ENCODE data around the gene NLRP5.

Gene NLRP5

DNA sequence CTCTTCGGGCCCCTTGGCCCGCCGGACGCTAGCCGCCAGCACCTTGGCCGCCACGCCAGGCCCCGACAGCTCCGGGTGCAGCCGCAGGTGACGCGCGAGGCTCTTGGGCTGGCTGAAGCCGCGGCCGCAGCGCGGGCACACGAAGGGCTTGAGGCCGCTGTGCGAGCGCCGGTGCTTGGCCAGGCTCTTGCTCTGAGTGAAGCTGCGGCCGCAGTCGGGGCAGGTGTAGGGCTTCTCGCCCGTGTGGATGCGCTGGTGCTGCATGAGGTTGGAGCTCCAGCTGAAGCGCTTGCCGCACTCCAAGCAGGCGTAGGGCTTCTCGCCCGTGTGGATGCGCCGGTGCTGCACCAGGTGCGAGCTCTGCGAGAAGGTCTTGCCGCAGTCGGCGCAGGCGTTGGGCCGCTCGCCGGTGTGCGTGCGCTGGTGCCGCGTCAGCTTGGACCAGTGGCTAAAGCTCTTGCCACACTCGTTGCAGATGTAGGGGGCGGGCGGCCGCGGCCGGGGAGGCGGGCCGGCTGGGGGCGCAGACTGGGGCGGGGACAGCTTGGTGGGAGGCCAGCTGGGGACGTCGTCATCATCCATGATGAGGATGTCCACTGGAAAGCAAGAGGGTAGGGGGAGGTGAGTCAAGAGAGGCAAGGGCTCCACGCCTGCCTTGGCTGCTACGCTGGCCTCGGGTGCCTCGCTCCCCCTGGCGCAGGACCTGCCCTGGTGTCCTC, 102.1 kb downstream of the NLRP5 start:
- Histone ChIP-seq H3K4me3 (ENCODE audit: low read depth in 1 of 2, low read length in 2 of 2) (no peak overlapping the region), H3K36me3 (ENCODE audit: insufficient read depth, low read length) (peaks cover 41% of the 10 kb centered on the region), H2AFZ (ENCODE audit: low read depth, low read length) (no peak overlapping the region), H4K20me1 (ENCODE audit: insufficient read depth, low read length) (peaks cover 53% of the 10 kb centered on the region), H3K27ac (ENCODE audit: low read length) (no peak overlapping the region), H3K27me3 (ENCODE audit: insufficient read depth, low read length, poor library complexity) (no peaks in the 10 kb centered on the region), H3K4me2 (ENCODE audit: insufficient read depth, low read length) (no peak overlapping the region), H3K9me3 (ENCODE audit: insufficient read depth, low read length, severe bottlenecking) (no peaks in the 10 kb centered on the region), H3K9ac (ENCODE audit: low read depth, low read length) (no peak overlapping the region), H3K4me1 (ENCODE audit: insufficient read depth, low read length) (no peaks in the 10 kb centered on the region), H3K79me2 (ENCODE audit: insufficient read depth, low read length) (peaks cover 13% of the 10 kb centered on the region)
- TF ChIP-seq, protein P1, sequence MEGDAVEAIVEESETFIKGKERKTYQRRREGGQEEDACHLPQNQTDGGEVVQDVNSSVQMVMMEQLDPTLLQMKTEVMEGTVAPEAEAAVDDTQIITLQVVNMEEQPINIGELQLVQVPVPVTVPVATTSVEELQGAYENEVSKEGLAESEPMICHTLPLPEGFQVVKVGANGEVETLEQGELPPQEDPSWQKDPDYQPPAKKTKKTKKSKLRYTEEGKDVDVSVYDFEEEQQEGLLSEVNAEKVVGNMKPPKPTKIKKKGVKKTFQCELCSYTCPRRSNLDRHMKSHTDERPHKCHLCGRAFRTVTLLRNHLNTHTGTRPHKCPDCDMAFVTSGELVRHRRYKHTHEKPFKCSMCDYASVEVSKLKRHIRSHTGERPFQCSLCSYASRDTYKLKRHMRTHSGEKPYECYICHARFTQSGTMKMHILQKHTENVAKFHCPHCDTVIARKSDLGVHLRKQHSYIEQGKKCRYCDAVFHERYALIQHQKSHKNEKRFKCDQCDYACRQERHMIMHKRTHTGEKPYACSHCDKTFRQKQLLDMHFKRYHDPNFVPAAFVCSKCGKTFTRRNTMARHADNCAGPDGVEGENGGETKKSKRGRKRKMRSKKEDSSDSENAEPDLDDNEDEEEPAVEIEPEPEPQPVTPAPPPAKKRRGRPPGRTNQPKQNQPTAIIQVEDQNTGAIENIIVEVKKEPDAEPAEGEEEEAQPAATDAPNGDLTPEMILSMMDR (IDR thresholded peaks at IDR 0.05; ENCODE audit: borderline replicate concordance, extremely low read depth, low read length, poor library complexity, severe bottlenecking): no peak
- TF ChIP-seq EZH2 (IDR thresholded peaks at IDR 0.05; ENCODE audit: borderline replicate concordance, low read depth, low read length, severe bottlenecking): no peak
- DNase-seq: no peak
- no peak for ATAC-seq (ENCODE audit: insufficient read depth, low read depth)

DNA sequence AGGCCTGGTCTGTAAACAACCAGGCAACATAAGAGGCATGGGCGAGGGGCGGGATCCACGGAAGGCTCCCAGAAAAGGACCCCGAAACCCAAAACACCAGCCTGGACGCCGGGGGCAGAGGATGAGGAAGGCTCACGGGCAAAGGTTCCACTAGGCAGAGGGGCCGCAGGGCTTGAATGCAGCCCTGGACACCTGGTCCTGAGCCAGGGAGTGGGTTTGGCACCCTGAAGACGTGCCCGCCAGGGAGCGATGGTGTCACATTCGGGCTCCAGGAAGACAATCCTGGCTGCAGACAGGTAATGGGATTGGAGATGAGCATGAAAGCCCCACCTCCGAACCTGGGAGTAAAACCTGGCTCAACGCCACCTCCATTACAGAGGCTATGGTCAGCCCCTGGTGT, 102.8 kb downstream of the NLRP5 start:
- Histone ChIP-seq H2AFZ (ENCODE audit: low read depth, low read length) (no peak overlapping the region), H3K4me3 (ENCODE audit: low read depth in 1 of 2, low read length in 2 of 2) (no peak overlapping the region), H3K27ac (ENCODE audit: low read length) (no peak overlapping the region), H3K79me2 (ENCODE audit: insufficient read depth, low read length) (peaks cover 13% of the 10 kb centered on the region), H3K4me1 (ENCODE audit: insufficient read depth, low read length) (no peaks in the 10 kb centered on the region), H4K20me1 (ENCODE audit: insufficient read depth, low read length) (peaks cover 51% of the 10 kb centered on the region), H3K9ac (ENCODE audit: low read depth, low read length) (no peak overlapping the region), H3K9me3 (ENCODE audit: insufficient read depth, low read length, severe bottlenecking) (no peaks in the 10 kb centered on the region), H3K4me2 (ENCODE audit: insufficient read depth, low read length) (no peak overlapping the region), H3K27me3 (ENCODE audit: insufficient read depth, low read length, poor library complexity) (no peaks in the 10 kb centered on the region), H3K36me3 (ENCODE audit: insufficient read depth, low read length) (peaks cover 42% of the 10 kb centered on the region)
- DNase-seq (no peak), ATAC-seq (ENCODE audit: insufficient read depth, low read depth) (no peak)
- TF ChIP-seq, protein P1 (IDR thresholded peaks at IDR 0.05; ENCODE audit: borderline replicate concordance, extremely low read depth, low read length, poor library complexity, severe bottlenecking): no peak
- TF ChIP-seq EZH2 (IDR thresholded peaks at IDR 0.05; ENCODE audit: borderline replicate concordance, low read depth, low read length, severe bottlenecking): no peak

DNA sequence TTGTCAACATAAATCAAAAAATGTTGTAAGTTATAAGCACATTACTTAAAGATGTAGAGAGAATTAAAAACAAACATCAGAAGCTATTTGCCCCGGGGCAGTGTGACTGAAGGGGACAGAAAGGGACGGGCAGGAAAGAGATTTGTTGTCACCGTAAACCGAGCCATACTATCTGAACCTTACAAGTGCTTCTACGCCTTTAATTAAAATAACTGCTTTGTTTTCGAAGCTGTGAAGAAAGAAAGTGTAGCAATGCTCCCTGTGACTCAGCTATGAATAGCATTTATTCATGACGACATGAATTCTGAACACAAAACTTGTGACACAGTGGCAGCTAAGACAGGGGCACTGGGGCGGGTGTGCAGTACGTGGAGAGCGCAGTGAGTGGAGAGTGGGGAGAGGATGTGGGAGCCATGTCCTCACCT, 104.5 kb downstream of the NLRP5 start:
- Histone ChIP-seq H3K27me3 (ENCODE audit: insufficient read depth, low read length, poor library complexity) (no peaks in the 10 kb centered on the region), H3K9ac (ENCODE audit: low read depth, low read length) (no peak overlapping the region), H3K4me1 (ENCODE audit: insufficient read depth, low read length) (no peaks in the 10 kb centered on the region), H4K20me1 (ENCODE audit: insufficient read depth, low read length) (peaks cover 39% of the 10 kb centered on the region), H3K27ac (ENCODE audit: low read length) (no peak overlapping the region), H3K4me3 (ENCODE audit: low read depth in 1 of 2, low read length in 2 of 2) (no peak overlapping the region), H3K36me3 (ENCODE audit: insufficient read depth, low read length) (peaks cover 54% of the 10 kb centered on the region), H3K9me3 (ENCODE audit: insufficient read depth, low read length, severe bottlenecking) (no peaks in the 10 kb centered on the region), H3K79me2 (ENCODE audit: insufficient read depth, low read length) (peaks cover 17% of the 10 kb centered on the region), H3K4me2 (ENCODE audit: insufficient read depth, low read length) (no peak overlapping the region), H2AFZ (ENCODE audit: low read depth, low read length) (no peak overlapping the region)
- ATAC-seq (ENCODE audit: insufficient read depth, low read depth): no peak
- no peak for TF ChIP-seq EZH2 (IDR thresholded peaks at IDR 0.05; ENCODE audit: borderline replicate concordance, low read depth, low read length, severe bottlenecking)
- TF ChIP-seq, protein P1 (IDR thresholded peaks at IDR 0.05; ENCODE audit: borderline replicate concordance, extremely low read depth, low read length, poor library complexity, severe bottlenecking): no peak
- no peak for DNase-seq

Measured in DND-41 (cell line).